Natural killer cell (primary cell): ENCODE results near the gene CHD1. TPM values are rescaled to one million over a fixed set of nuclear protein-coding genes. Genes with fewer than 3 reads are reported as not detected.

Experiments used
- ATAC-seq, 3 donors: fragments of 150-1000 bp in 2 of 3; fragments of 200-7000 bp in 1 of 3; cut with Tn5 transposase; 1 replicate in 1 of 3; 2 replicates in 2 of 3; pipeline ENCODE4 v1.10.0; 2021; ENCODE audit warnings: mild to moderate bottlenecking in 2 of 3, moderate library complexity in 2 of 3
- DNase-seq, 2 donors: peaks; one replicate each; pipeline versions ENCODE4 v3.0.0 to v3.0.0-alpha.2; 2013 to 2021; ENCODE audit warnings: mixed read lengths in 1 of 2
- H3K27ac ChIP-seq: one replicate; pipeline ENCODE4 v1.5.1; 2013; ENCODE audit warnings: mild to moderate bottlenecking, low read length
- H3K27me3 ChIP-seq: one replicate; pipeline ENCODE4 v1.6.1; 2013; ENCODE audit warnings: low read length; ENCODE audit not compliant: control insufficient read depth, insufficient read depth
- H3K36me3 ChIP-seq: one replicate; pipeline ENCODE4 v1.6.1; 2013; ENCODE audit warnings: low read length; ENCODE audit not compliant: control insufficient read depth, insufficient read depth
- H3K4me1 ChIP-seq: one replicate; pipeline ENCODE4 v1.6.1; 2013; ENCODE audit warnings: low read length; ENCODE audit not compliant: control insufficient read depth, insufficient read depth
- H3K4me3 ChIP-seq: one replicate; pipeline ENCODE4 v1.5.1; 2013; ENCODE audit warnings: low read length
- H3K9me3 ChIP-seq: one replicate; pipeline ENCODE4 v1.6.1; 2013; ENCODE audit warnings: low read length; ENCODE audit not compliant: control insufficient read depth, insufficient read depth
- H3K27ac Mint-ChIP-seq, 2 donors: one replicate each; pipeline ENCODE4 v1.8.0; 2022; ENCODE audit warnings: mild to moderate bottlenecking in 2 of 2, mixed read lengths in 2 of 2, moderate library complexity in 1 of 2
- H3K27me3 Mint-ChIP-seq, 2 donors: one replicate each; pipeline ENCODE4 v1.8.0; 2022; ENCODE audit warnings: low read depth in 2 of 2, mixed read lengths in 2 of 2
- H3K36me3 Mint-ChIP-seq: one replicate; pipeline ENCODE4 v1.8.0; 2022; ENCODE audit warnings: mixed read lengths
- H3K4me1 Mint-ChIP-seq, 2 donors: one replicate each; pipeline ENCODE4 v1.8.0; 2022; ENCODE audit warnings: mixed read lengths in 2 of 2
- H3K4me3 Mint-ChIP-seq: one replicate; pipeline ENCODE4 v1.8.0; 2022; ENCODE audit warnings: mild to moderate bottlenecking, moderate library complexity, mixed read lengths
- H3K9me3 Mint-ChIP-seq, 2 donors: one replicate each; pipeline ENCODE4 v1.8.0; 2022; ENCODE audit warnings: mixed read lengths in 2 of 2
- CTCF ChIP-seq: fragments of 200-600 bp; IDR thresholded peaks from one replicate; pipeline ENCODE4 v1.8.0; 2022; ENCODE audit warnings: antibody characterized with exemption
- WGBS: methylation state at CpG from one replicate; pipeline ENCODE4 v1.1.7; 2013; ENCODE audit warnings: missing lambda C conversion rate; ENCODE audit not compliant: insufficient coverage; 5-methylcytosine and 5-hydroxymethylcytosine counted together
- intact Hi-C: fragments of 100-400 bp; cut with micrococcal nuclease; formaldehyde crosslinking; loops from one replicate; pipeline ENCODE4 v1.14.2; 2022
- total RNA-seq, 4 donors: library from RNA; stranded (reverse); fragments of 120-200 nt in 1 of 4; gene quantifications; one replicate each; pipeline versions ENCODE4 v1.2.3 to v1.2.4, GENCODE V29; 2013 to 2022

CHD1 gene
- total RNA-seq, 3 donors from 2014 or later (not counting 1 experiment from before 2014, with no cell fraction given): 116 to 127 (median 117) TPM

- Mint-ChIP-seq H3K9me3 (no peaks in the 10 kb centered on the region), H3K36me3 (no peaks in the 10 kb centered on the region), H3K4me3 (no peak overlapping the region), H3K4me1 (peaks cover 13 to 14% of the 10 kb centered on the region in 2 donors), H3K27me3 (peaks cover 0 to 4% of the 10 kb centered on the region in 2 donors), H3K27ac (no peak overlapping the region)
- H3K4me3 ChIP-seq: no peak overlapping the region
- no peaks in the 10 kb centered on the region for H3K36me3 ChIP-seq
- intact Hi-C loops: no loop called here
- H3K27ac ChIP-seq: no peak overlapping the region
- TF ChIP-seq CTCF: no peak
- H3K4me1 ChIP-seq: no peaks in the 10 kb centered on the region
- DNase-seq (no peak), ATAC-seq (no peak)
- H3K27me3 ChIP-seq: no peaks in the 10 kb centered on the region
- 46% methylated on average over 3 of the region's 4 CpGs for WGBS
- no peaks in the 10 kb centered on the region for H3K9me3 ChIP-seq
Observed at GRCh38 chr5:98975682-98976407, 47.0 kb upstream of the CHD1 start.

GRCh38 chr5:98975223-98975622 is 46.4 kb upstream of the CHD1 start:
- no peaks in the 10 kb centered on the region for H3K4me1 ChIP-seq
- Mint-ChIP-seq H3K9me3 (no peaks in the 10 kb centered on the region), H3K4me3 (no peak overlapping the region), H3K27ac (no peak overlapping the region), H3K4me1 (peaks cover 13 to 14% of the 10 kb centered on the region in 2 donors), H3K36me3 (no peaks in the 10 kb centered on the region), H3K27me3 (peaks cover 0 to 4% of the 10 kb centered on the region in 2 donors)
- H3K9me3 ChIP-seq: no peaks in the 10 kb centered on the region
- no peak overlapping the region for H3K27ac ChIP-seq
- H3K36me3 ChIP-seq: no peaks in the 10 kb centered on the region
- no peak overlapping the region for H3K4me3 ChIP-seq
- no peak for TF ChIP-seq CTCF
- DNase-seq (no peak), ATAC-seq (no peak)
- no peaks in the 10 kb centered on the region for H3K27me3 ChIP-seq
- WGBS: 95% methylated on average over 2 of the region's 2 CpGs
- intact Hi-C loops: no loop called here

GRCh38 chr5:98969400-98969799 is 40.6 kb upstream of the CHD1 start:
- Mint-ChIP-seq H3K36me3 (peaks cover 6% of the 10 kb centered on the region), H3K27me3 (no peaks in the 10 kb centered on the region), H3K27ac (no peak overlapping the region), H3K4me1 (no peaks in the 10 kb centered on the region), H3K9me3 (peaks cover 0 to 3% of the 10 kb centered on the region in 2 donors), H3K4me3 (no peak overlapping the region)
- Histone ChIP-seq H3K4me1 (no peaks in the 10 kb centered on the region), H3K27ac (no peak overlapping the region), H3K36me3 (no peaks in the 10 kb centered on the region), H3K27me3 (no peaks in the 10 kb centered on the region), H3K9me3 (no peaks in the 10 kb centered on the region), H3K4me3 (no peak overlapping the region)
- no peak for ATAC-seq
- 91% methylated on average over 4 of the region's 4 CpGs for WGBS
- TF ChIP-seq CTCF: no peak
- intact Hi-C loops: no loop called here
- no peak for DNase-seq
